GM10248 (cell line): Measurements from ENCODE around the gene DRAP1.

Experiments used
- CTCF ChIA-PET: fragments of 300-600 bp; sonication (Branson Sonifier 250); formaldehyde crosslinking; extraction: SDS; loops from one replicate; lab custom pipeline; 2021; ENCODE audit warnings: antibody characterized with exemption; lab: Yijun Ruan, JAX
- POLR2A ChIA-PET: fragments of 350-650 bp; sonication (Branson Sonifier 250); formaldehyde crosslinking; extraction: SDS; loops from one replicate; lab custom pipeline; 2020; ENCODE audit warnings: antibody characterized with exemption; lab: Yijun Ruan, JAX
- DNase-seq: peaks from one replicate; pipeline ENCODE4 v3.0.0; 2012; ENCODE audit errors: extremely low spot score
- CTCF ChIP-seq: IDR thresholded peaks from 2 replicates; pipeline ENCODE4 v1.5.1; 2012; ENCODE audit warnings: mild to moderate bottlenecking, low read depth; ENCODE audit errors: extremely low read depth, missing control alignments, control extremely low read depth

Gene DRAP1

DNA sequence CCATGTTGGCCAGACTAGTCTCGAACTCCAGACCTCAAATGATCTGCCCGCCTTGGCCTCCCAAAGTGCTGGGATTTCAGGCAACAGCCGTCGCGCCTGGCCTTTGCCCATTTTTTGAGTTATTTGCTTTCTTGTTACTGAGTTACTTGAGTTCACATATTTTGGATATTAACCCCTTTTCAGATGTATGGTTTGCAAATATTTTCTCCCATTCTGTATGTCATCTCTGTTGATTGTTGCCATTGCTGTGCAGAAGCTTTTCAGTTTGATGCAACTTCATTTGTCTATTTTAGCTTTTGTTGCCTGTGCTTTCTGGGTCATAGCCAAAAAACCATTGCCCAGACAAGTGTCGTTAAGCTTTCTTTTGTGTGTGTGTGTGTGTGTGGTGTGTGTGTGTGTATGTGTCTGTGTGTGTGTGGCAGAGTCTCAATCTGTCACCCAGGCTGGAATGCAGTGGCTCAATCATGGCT, 32.9 kb downstream of the DRAP1 start:
- CTCF ChIA-PET: interaction anchor here (1.2 to 2.2 kb wide), 4 partner anchors 14 to 67 kb away, joined by 3 to 5 read pairs (median 4); partner anchors contain the start of genes CCDC85B and FIBP
- DNase-seq: no peak
- POLR2A ChIA-PET: no interaction called here
- TF ChIP-seq CTCF: no peak

GRCh38 chr11:65953471-65953870, 34.2 kb downstream of the DRAP1 start:
- CTCF ChIA-PET: no interaction called here
- no peak for DNase-seq
- POLR2A ChIA-PET: no interaction called here
- no peak for TF ChIP-seq CTCF

GRCh38 chr11:65954771-65955170, 35.5 kb downstream of the DRAP1 start:
- DNase-seq: no peak
- TF ChIP-seq CTCF: no peak
- ChIA-PET POLR2A (interaction anchor here (0.7 kb wide), 1 partner anchor 1127 kb away, joined by 4 read pairs; no protein-coding TSS in a partner anchor), CTCF (interaction anchor here (1.0 to 1.5 kb wide), 3 partner anchors 31 to 70 kb away, joined by 3 to 4 read pairs (median 4); no protein-coding TSS in a partner anchor)

- POLR2A ChIA-PET: no interaction called here
- TF ChIP-seq CTCF: no peak
- CTCF ChIA-PET: interaction anchor here (1.1 to 2.9 kb wide), 7 partner anchors 10 to 246 kb away, joined by 3 to 11 read pairs (median 6); partner anchors contain the start of genes KAT5 and MUS81
- DNase-seq: no peak
These were observed 39.1 kb downstream of the DRAP1 start for GRCh38 chr11:65958291-65958690.

- no peak for DNase-seq
- ChIA-PET CTCF (interaction anchor here (1.1 to 2.9 kb wide), 7 partner anchors 10 to 247 kb away, joined by 3 to 11 read pairs (median 3); partner anchors contain the start of gene KAT5), POLR2A (no interaction called here)
These were observed 39.7 kb downstream of the DRAP1 start for GRCh38 chr11:65958774-65959420.

More at GRCh38 chr11:65958774-65959420, 39.7 kb downstream of the DRAP1 start:
- TF ChIP-seq CTCF: no peak
